KBM-7 (cell line): Measurements from ENCODE around the gene C20orf204.
A peak's percentile ranks its signal among the peaks of the same experiment; 100 is the strongest.
"Not testable (repeated sequence)": the region's sequence is repeated elsewhere in the genome, so short reads cannot be mapped to it uniquely, and the experiment has no call there.

Source experiments
- DNase-seq: peaks from one replicate; pipeline ENCODE4 v3.0.0-alpha.2; 2015
- in situ Hi-C: fragments of 300-500 bp; cut with MboI; formaldehyde crosslinking; loops from 2 replicates; pipeline ENCODE4 v1.14.3; 2020; ENCODE audit warnings: low sequenced_read_pairs, low pct_unique_long_range_greater_than_20kb, mixed read lengths

Gene C20orf204

GRCh38 chr20:64077876-64078551, 42.0 kb downstream of the C20orf204 start:
- peak; percentile 67 for DNase-seq
- in situ Hi-C loops, result no loop called here

DNA sequence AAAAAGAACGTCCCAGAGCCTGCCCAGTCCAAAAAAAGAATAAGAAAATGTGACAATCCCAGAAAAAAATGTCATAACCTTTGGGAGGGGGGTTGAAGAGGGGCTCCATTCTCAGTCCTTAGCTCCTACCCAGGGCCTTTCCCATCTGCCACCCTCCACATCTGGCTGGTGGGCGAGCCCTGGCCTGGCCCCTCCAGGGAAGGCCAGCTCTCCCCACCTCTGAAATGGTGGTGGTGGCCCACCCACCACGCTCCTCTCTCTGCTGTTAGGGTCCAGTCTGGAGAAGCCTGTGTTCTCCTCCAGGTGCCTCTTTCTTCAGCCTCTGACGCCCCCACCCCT, 42.9 kb downstream of the C20orf204 start:
- DNase-seq, result no peak
- in situ Hi-C loops, result no loop called here

DNA sequence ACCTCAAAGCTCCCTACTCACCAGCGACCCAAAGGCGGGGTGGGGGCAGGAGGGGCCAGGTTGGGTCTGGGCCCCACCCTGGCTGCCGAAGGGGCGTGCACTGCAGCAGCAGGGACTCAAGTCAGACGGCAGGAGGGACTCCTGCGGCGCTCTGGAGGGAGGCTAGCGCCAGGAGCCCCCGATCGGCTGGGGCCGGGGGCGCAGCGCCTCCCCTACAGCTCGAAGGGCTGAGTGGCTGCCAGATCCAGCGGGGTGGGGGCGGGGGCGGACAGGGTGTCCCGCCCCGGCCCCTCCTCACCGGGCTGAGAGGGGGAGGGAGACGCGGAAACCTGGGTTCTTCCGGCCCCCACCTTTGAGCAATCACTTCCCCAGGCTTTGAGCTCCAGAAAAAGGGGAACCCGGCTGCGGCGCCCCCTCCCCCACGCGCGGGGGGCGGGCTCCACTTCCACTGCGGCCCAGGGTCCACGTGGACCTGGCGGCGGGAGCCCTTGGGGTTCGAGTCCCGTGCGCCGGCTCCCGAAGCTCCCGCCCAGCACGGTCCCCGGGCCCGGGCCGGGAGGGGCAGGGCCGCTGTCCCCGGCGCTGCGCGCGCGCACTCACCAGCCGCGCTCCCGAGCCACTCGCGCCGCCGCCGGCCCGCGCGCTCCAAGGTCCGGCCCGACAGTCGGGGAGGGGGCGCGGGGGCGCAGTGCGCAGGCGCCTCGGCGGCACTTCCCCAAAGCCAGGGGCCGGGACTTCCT, 43.5 kb downstream of the C20orf204 start, which contains the start of gene RGS19:
Gene RGS19 (minus strand): TSS at position 246 of the 740 bp plus-strand sequence. CDS start 2,632 bp downstream, outside the sequence.
- in situ Hi-C loops, result no loop called here
- DNase-seq, result peak; percentile 97

DNA sequence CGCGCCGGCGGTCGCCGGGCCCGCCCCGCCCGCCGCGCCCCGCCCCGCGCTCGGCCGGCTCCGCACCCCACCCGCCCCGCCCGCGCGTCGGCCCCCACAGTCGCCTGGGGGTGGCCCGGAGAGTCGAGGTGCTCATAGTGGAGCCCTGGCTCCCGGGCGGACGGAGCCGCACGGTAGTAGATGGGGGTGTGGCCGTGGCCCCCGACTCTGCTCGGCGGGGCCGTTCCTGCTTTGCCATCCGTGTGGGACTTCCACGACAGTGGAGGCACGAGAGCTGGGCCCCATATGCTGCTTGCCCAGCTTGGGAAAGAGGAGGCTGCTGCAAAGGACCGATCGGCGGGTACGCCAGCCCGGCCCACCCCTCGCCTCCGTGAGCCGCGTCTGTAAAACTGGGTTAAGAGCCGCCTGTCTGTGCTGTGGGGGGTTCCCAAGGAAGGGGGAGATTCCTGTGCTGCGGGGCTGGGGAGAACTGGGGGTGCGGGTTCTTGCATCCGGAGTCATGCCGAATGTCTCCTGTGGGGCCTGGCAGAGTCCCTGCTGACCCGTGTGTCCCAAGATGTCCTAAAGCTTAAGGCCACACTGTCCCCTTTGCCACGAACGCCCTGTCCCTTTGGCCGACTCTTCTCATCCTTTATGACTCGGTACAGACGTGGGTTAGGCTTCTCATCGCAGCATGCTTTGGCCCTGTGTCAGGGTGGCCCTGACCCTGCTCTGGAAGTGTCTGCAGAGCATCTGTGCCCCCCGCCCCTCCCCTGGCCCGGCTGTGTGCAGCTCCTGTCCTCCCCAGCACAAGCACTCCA, 44.2 kb downstream of the C20orf204 start, which contains the start of gene OPRL1:
Gene OPRL1 (plus strand): TSS at position 70 of the 800 bp plus-strand sequence. CDS start 12,639 bp downstream, outside the sequence.
- in situ Hi-C loops, result no loop called here
- DNase-seq, result peak; percentile 41

GRCh38 chr20:64080813-64081623, 45.0 kb downstream of the C20orf204 start:
- in situ Hi-C loops, result no loop called here
- no peak for DNase-seq

GRCh38 chr20:64081624-64081964, 45.6 kb downstream of the C20orf204 start:
- in situ Hi-C loops, result no loop called here
- DNase-seq, result no peak

GRCh38 chr20:64082126-64082731, 46.2 kb downstream of the C20orf204 start:
- DNase-seq, result peak; percentile 61
- in situ Hi-C loops, result no loop called here

DNA sequence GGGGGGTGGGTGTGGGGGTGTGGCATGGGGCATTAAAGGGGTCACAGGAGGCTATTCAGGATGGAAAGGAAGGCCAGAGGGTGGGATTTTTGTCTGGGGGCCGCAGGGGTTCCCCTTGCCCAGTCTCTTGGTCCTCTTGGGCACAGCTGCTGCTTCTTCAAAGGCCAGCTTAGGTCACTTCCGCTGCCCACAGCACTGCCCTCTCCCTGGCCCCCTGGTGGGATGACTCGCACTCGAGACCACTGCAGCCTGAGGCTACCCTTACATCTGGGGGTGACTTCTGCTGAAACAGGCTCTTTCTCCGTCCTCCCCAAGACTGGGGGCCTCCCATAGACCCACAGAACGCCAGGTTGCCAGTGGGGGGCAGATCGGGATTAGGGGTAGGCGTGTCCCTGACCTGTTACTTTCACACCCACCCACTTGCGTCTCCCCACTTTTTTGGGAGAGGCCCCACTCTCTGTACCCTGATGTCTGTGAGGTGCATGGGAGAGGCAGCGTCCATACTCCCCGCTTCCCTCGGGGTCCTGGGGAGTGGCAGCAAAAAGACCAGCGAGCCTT, 46.9 kb downstream of the C20orf204 start:
- in situ Hi-C loops, result no loop called here
- no peak for DNase-seq

GRCh38 chr20:64083378-64083803, 47.4 kb downstream of the C20orf204 start:
- DNase-seq, result peak; percentile 83
- in situ Hi-C loops, result no loop called here

DNA sequence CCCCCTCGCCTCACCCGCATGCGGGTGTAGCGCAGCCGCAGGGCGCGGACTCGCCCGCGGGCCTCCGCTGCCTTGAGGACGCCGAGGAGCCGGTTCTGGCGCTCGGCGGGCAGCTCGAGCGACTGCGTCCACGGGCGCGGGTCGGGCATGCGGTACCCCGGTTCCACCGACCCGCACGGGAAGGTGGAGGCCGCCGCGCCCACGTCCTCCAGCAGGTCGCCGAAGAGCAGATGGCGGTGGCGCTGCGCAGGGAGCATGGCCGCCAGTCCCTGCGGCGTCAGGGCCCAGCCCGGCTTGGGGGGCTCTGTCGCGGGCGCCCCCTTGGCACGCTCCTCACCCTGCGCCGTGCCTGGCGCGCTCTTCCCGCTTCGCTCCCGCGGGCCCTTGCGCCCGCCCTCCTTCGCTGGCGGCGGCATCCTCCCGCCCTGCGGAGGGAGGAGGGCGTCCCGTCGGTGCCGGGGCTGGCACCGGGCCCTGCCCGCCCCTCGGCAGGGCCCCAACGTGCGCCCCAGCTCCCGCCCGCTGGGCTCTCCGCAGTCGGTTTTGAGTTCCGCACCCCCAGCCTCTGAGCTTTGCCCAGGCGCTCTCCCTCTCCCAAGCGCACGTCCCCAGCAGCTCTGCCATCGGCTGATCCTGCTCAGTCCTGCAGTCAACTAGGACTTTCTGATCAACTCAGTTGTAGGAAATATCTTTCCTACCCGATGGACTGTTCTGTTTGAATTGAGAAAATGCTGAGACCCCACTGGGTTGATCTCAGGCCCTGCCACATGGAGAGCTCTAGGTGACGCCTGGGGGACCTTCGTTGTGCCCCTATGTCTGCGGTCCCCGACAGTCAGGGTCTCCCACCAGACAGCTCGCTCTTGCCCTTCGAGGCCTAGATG, 48.1 kb downstream of the C20orf204 start, which contains the start of gene LKAAEAR1:
Gene LKAAEAR1 (minus strand): TSS at position 595 of the 881 bp plus-strand sequence. CDS start 179 bp downstream, at position 416.
- DNase-seq, result no peak
- in situ Hi-C loops, result no loop called here

DNA sequence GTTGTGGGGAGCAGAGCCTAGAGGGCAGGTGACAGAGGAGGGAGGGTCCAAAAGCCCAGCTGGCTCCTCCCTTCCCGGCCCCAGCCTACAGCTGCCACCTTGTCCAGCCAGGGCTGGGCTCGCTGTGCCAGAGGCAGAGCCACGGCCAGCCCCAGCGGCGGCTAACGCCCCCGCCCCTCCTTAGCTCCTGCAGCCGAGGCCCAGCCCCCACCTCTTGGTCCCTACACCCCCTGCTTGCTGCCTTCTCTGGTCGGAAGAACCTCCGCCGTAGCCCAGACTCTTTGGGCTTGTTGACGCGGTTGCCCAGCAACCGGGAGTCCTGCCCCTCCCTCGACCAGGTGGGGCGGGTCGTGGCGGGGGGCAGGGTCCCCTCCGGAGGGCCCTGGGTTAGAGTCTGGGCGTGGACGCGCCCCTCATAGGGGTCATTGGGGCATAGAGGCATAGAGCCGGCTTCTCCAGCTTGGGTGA, 48.7 kb downstream of the C20orf204 start:
- no peak for DNase-seq
- in situ Hi-C loops, result no loop called here

DNA sequence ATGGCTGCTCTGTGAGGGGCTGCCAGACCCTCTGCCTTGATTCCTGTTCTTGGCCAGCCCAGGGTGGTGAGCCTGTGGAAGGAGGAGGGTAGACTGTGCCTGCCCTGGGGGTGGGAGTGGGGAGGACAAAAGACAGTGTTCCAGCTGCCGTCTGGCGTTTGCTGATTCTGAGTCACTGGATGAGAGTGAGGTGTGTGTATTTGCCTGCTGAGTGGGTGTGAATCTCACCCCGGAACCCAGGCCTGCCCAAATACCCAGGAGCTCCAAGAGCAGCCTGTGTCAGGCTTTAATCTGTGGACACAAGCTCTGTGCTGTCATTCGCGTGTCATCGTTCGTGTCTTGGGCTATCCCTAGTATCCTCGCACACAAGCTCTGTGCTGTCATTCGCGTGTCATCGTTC, 50.8 kb downstream of the C20orf204 start:
- in situ Hi-C loops, result no loop called here
- DNase-seq, result no peak

DNA sequence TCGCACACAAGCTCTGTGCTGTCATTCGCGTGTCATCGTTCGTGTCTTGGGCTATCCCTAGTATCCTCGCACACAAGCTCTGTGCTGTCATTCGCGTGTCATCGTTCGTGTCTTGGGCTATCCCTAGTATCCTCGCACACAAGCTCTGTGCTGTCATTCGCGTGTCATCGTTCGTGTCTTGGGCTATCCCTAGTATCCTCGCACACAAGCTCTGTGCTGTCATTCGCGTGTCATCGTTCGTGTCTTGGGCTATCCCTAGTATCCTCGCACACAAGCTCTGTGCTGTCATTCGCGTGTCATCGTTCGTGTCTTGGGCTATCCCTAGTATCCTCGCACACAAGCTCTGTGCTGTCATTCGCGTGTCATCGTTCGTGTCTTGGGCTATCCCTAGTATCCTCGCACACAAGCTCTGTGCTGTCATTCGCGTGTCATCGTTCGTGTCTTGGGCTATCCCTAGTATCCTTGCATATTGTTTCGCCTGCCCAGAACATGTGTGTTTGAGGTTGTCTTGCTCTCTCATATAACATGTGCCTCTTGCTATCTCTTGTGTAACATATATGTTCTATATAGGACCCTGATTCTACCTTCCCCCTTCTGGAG, 51.3 kb downstream of the C20orf204 start:
- DNase-seq, in situ Hi-C loops: not testable (repeated sequence)

DNA sequence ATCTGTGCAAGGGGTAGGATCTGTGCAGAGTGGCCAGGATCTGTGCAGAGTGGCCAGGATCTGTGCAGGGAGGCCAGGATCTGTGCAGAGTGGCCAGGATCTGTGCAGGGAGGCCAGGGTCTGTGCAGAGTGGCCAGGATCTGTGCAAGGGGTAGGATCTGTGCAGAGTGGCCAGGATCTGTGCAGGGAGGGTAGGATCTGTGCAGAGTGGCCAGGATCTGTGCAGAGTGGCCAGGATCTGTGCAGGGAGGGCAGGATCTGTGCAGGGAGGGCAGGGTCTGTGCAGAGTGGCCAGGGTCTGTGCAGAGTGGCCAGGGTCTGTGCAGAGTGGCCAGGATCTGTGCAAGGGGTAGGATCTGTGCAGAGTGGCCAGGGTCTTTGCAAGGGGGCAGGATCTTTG, 52.6 kb downstream of the C20orf204 start:
- in situ Hi-C loops, DNase-seq: not testable (repeated sequence)
